Measurements from ENCODE around the gene ABR.

The ABR gene

DNA sequence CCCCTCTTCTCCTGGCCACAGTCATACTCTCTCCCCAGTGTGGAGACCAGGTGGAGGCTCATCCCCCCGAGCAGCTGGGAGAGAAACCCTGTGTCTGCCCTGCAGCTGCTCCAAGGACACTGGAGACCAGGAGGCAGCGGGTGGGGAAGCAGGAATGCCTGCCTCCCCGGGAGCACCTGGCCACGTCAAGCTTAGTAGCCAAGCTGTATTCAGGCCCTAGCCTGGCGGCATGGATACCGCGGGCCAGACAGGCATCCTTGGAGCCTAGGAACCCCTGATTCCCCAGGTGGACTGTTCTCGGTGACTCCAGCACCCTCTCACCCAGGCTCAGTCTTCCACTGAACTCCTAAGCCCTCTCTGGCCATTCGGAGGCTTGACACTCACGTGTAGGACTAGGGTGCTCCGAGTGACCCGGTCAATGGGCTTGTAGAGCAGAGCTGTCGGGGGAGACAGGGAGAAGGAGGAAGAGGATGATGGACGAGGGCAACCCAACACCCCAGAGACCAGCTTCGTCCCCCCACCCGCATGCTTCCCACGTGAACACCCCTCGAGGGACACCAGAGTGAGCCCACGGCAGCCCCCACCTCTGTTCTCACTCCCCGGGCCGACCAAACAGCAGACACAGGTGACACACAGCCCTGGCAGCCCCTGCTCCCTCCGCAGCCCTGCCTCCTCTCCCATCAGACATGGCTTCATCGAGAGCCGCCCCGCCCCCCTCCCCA lies 106.4 kb downstream of the ABR start:
- H3K27ac ChIP-seq (replicated peaks), result no peak overlapping the region
- H3K4me3 ChIP-seq (replicated peaks; ENCODE audit: insufficient read depth, low read length), result no peak overlapping the region
- DNase-seq (ENCODE audit: low read depth in 1 of 2, low spot score in 1 of 2), result no peak
- TF ChIP-seq, protein P1, sequence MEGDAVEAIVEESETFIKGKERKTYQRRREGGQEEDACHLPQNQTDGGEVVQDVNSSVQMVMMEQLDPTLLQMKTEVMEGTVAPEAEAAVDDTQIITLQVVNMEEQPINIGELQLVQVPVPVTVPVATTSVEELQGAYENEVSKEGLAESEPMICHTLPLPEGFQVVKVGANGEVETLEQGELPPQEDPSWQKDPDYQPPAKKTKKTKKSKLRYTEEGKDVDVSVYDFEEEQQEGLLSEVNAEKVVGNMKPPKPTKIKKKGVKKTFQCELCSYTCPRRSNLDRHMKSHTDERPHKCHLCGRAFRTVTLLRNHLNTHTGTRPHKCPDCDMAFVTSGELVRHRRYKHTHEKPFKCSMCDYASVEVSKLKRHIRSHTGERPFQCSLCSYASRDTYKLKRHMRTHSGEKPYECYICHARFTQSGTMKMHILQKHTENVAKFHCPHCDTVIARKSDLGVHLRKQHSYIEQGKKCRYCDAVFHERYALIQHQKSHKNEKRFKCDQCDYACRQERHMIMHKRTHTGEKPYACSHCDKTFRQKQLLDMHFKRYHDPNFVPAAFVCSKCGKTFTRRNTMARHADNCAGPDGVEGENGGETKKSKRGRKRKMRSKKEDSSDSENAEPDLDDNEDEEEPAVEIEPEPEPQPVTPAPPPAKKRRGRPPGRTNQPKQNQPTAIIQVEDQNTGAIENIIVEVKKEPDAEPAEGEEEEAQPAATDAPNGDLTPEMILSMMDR (IDR thresholded peaks at IDR 0.05; ENCODE audit: insufficient read depth, low read length), result no peak
- TF ChIP-seq POLR2AphosphoS5 (IDR thresholded peaks at IDR 0.05; ENCODE audit: low read depth) (no peak), GABPA (IDR thresholded peaks at IDR 0.05; ENCODE audit: low read depth) (no peak), SPI1 (IDR thresholded peaks at IDR 0.05; ENCODE audit: borderline replicate concordance, low read depth) (no peak)
- TF ChIP-seq, protein P2, sequence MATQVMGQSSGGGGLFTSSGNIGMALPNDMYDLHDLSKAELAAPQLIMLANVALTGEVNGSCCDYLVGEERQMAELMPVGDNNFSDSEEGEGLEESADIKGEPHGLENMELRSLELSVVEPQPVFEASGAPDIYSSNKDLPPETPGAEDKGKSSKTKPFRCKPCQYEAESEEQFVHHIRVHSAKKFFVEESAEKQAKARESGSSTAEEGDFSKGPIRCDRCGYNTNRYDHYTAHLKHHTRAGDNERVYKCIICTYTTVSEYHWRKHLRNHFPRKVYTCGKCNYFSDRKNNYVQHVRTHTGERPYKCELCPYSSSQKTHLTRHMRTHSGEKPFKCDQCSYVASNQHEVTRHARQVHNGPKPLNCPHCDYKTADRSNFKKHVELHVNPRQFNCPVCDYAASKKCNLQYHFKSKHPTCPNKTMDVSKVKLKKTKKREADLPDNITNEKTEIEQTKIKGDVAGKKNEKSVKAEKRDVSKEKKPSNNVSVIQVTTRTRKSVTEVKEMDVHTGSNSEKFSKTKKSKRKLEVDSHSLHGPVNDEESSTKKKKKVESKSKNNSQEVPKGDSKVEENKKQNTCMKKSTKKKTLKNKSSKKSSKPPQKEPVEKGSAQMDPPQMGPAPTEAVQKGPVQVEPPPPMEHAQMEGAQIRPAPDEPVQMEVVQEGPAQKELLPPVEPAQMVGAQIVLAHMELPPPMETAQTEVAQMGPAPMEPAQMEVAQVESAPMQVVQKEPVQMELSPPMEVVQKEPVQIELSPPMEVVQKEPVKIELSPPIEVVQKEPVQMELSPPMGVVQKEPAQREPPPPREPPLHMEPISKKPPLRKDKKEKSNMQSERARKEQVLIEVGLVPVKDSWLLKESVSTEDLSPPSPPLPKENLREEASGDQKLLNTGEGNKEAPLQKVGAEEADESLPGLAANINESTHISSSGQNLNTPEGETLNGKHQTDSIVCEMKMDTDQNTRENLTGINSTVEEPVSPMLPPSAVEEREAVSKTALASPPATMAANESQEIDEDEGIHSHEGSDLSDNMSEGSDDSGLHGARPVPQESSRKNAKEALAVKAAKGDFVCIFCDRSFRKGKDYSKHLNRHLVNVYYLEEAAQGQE (IDR thresholded peaks at IDR 0.05; ENCODE audit: insufficient replicate concordance, low read depth), result no peak
- H3K27me3 ChIP-seq (ENCODE audit: insufficient read depth, poor library complexity, severe bottlenecking), result no peaks in the 10 kb centered on the region

- no peak overlapping the region for H3K4me3 ChIP-seq (replicated peaks; ENCODE audit: insufficient read depth, low read length)
- H3K27me3 ChIP-seq (ENCODE audit: insufficient read depth, poor library complexity, severe bottlenecking), result no peaks in the 10 kb centered on the region
- no peak overlapping the region for H3K27ac ChIP-seq (replicated peaks)
- DNase-seq (ENCODE audit: low read depth in 1 of 2, low spot score in 1 of 2), result no peak
- TF ChIP-seq GABPA (IDR thresholded peaks at IDR 0.05; ENCODE audit: low read depth) (no peak), POLR2AphosphoS5 (IDR thresholded peaks at IDR 0.05; ENCODE audit: low read depth) (no peak), SPI1 (IDR thresholded peaks at IDR 0.05; ENCODE audit: borderline replicate concordance, low read depth) (no peak)
- TF ChIP-seq, protein P1 (IDR thresholded peaks at IDR 0.05; ENCODE audit: insufficient read depth, low read length), result no peak
- TF ChIP-seq, protein P2 (IDR thresholded peaks at IDR 0.05; ENCODE audit: insufficient replicate concordance, low read depth), result no peak
Observed at GRCh38 chr17:1072551-1072961, 107.2 kb downstream of the ABR start.

DNA sequence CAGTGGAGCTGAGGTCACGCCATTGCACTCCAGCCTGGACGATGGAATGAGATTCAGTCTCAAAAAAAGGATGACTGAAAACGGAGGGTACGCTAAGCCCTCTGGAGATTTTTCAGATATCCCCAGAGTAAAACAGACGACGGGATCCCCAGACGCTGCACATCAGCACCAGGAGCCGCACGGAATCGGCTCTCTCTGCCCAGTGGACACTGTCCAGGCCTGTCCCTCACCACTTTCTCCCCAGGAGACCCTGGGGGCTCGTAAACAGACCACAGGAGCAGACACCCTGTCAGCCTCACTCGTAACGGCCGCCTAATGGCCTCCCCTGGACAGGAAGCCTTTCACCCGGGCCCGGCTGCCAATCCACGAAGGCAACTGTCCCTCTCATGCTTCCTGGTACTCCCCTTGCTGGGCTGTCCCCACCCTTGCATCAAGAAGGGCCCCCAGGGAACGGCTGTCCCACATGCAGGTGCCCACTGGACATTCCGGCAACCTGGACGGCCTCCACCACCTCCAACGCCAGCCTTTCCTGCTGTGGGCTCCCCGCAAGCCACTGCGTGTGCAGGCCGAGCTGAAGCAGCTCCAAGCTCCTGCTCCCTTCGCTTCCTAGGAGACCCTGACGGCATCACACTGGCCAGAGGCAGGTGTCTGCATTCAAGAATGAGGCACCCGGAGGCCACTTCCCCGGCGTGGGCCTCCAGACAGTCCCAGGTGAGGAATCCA lies 108.5 kb downstream of the ABR start:
- Histone ChIP-seq H3K4me3 (replicated peaks; ENCODE audit: insufficient read depth, low read length) (no peak overlapping the region), H3K27me3 (ENCODE audit: insufficient read depth, poor library complexity, severe bottlenecking) (no peaks in the 10 kb centered on the region), H3K27ac (replicated peaks) (no peak overlapping the region)

More for the DNA sequence above, 108.5 kb downstream of the ABR start:
- TF ChIP-seq, protein P2 (IDR thresholded peaks at IDR 0.05; ENCODE audit: insufficient replicate concordance, low read depth), result no peak
- TF ChIP-seq, protein P1 (IDR thresholded peaks at IDR 0.05; ENCODE audit: insufficient read depth, low read length), result no peak
- no peak for TF ChIP-seq SPI1 (IDR thresholded peaks at IDR 0.05; ENCODE audit: borderline replicate concordance, low read depth)
- no peak for TF ChIP-seq POLR2AphosphoS5 (IDR thresholded peaks at IDR 0.05; ENCODE audit: low read depth)
- no peak for TF ChIP-seq GABPA (IDR thresholded peaks at IDR 0.05; ENCODE audit: low read depth)
- no peak for DNase-seq (ENCODE audit: low read depth in 1 of 2, low spot score in 1 of 2)

Measured in HL-60 (cell line).